NCI-H2227 treated with DMSO at 0.1 percent for 48 hours (cell line): ENCODE results near the gene ADTRP.

Experiments used
- DNase-seq: peaks from one replicate; lab custom pipeline; 2025; lab: John Stamatoyannopoulos, UW

Gene ADTRP, protein sequence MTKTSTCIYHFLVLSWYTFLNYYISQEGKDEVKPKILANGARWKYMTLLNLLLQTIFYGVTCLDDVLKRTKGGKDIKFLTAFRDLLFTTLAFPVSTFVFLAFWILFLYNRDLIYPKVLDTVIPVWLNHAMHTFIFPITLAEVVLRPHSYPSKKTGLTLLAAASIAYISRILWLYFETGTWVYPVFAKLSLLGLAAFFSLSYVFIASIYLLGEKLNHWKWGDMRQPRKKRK

DNA sequence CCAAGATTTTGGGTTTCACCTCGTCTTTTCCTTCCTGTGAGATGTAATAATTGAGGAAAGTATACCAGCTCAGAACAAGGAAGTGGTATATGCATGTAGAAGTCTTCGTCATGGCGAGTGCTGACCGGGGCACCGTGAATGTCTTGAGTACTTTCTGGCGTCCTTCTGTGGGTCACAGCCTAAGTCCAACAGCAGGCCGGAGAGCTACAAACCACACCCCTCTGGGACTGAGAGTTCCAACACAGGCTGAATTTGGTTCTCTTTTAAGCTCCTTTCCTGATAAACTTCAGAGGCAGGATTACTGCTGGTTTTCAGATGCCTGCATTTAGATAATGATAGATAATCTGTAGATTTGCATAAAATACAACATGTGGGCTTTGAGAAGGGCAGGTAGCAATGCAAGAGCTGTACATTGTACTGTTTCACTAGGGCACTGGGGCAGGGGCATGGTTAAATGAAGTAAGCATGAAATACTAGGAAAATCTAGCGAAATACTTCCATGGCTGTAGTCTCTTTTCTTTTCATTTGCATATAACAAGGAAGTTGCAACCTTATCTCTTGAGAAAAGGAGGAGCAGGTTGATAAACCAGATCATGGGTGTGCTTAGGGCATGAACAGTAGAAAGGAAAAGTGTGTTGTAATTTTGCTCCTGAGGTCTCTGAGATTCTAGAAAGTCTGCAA is at the start of gene ADTRP:
Gene ADTRP, minus strand, starts transcription at position 156 of the 681 bp plus-strand sequence. Its CDS starts 44 bp downstream, at position 112.
- no peak for DNase-seq

DNA sequence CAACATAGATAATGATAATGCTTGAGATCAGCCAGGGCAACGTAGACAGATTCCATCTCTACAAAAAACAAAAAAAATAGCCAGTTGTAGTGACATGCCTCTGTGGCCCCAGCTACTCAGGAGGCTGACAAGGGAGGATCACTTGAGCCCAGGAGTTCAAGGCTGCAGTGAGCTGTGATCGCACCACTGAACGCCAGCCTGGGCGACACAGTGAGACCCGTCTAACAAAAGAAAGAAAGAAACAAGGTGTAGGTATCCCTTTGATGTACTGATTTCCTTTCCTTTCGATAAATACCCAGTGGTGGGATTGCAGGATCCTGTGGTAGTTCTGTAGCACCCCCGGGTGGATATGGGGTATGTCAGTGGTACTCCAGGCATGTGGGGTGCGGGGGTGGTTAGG is 48.2 kb upstream of the ADTRP start:
- no peak for DNase-seq

DNA sequence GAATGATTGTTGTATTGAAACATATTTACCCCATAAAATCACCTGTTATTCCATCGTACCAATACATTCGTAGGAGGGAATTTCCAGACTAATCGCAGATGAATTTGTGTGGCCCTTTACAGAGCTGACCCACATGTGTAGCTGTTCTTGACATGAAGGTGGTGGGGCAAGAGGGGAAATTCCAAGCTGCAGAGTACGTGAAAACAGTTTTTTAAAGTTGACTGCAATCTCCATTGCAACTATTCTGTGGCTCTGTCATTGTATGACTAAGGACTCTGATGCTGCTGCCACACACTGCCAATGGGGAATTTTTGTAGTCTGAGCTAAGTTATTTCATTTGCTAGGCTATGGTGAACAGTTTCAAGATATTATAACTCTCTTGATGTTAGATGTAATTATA is 46.4 kb upstream of the ADTRP start:
- DNase-seq = no peak

DNA sequence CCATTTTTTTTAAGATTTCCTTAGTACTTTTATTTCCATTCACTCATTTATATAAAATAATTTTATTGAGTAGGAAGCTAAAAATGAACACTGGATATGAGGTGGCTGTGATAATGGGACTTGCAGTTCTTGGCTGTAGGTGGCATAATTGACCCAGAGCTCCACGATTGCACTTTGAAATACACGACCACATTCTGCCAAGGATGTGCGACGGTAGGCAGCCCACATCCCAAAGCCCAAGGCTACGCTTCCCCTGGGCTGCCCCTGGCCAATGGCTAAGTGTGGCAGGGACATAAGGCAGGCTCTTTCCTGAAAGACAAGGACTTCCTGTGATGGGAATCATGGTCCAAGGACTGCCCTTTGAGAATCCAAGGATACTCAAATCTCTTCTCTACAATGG is 43.7 kb upstream of the ADTRP start:
- no peak for DNase-seq

DNA sequence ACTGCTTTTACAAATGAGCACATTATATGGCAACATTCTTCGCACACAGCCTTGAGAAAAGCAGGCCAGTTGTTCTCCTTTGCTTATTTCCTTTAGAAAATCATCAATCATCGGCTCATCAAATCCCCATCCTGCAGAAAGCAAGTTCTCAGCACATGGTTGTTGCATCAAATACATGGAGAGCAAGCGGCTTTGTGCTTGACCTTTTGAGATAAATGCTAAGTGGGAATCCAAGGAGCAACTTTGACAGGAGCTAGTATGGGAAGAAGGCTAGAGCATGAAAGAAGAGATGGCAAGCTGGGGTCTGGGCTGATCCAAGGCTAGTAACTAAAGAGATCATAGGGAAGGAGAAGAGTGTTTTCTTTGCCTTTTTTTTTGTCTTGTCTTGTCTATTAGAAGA is 43.2 kb upstream of the ADTRP start:
- DNase-seq = no peak

DNA sequence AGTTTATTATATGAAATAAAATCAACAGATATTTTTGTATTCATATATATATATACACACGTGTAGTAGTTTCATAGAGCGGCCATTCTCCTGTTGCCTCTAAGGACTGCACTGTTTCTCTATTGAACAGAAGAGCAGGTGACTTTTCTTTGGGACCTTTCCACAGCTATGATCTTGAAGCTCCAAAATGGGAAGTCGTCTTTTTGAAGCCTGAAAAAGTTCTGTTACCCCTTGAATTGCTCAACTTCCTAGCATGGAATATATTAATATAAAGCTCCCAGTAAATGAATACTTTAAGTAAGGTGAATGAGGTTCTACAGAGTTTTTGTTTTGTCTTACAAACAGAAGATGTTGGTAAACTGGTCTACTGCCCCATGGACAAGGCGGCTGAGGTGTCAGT is 42.2 kb upstream of the ADTRP start:
- no peak for DNase-seq

DNA sequence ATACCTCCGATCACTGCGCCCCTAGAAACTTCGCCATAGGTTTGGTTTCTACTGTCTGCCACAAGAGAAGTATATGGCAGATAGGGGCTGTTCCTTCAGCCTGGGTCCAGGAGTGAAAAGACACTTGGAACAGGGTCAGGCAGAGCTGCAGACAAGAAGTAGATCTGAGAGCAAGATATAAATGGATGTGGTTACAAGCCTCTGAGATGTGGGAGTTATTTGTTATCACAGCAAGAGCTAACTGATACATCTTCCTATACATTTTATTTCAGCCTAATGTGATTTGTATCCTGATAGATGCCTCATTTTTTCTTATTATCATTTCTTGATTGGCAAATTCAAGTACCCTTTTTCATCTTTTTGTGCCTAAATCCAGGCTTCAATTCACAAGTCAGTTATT is 40.9 kb upstream of the ADTRP start:
- no peak for DNase-seq

DNA sequence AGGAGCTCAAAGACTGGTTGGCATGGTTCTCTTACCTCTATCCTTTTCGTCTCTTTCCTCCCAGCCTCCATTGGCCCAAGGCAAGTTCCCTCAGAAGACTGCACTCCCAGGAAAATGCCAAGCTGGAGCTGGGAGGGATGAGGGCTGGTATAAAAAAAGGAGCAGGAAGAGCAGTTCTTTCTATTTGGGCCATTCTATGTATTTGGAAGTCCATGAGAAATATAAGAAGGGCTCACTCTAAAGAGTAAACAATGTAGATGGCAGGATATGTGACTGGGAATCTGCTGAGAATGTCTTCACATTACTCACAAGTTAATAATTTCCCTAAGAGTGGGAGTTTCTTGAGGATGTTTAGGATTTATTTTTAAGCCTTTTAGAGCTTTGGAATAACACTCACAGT is 36.6 kb upstream of the ADTRP start:
- DNase-seq = no peak

DNA sequence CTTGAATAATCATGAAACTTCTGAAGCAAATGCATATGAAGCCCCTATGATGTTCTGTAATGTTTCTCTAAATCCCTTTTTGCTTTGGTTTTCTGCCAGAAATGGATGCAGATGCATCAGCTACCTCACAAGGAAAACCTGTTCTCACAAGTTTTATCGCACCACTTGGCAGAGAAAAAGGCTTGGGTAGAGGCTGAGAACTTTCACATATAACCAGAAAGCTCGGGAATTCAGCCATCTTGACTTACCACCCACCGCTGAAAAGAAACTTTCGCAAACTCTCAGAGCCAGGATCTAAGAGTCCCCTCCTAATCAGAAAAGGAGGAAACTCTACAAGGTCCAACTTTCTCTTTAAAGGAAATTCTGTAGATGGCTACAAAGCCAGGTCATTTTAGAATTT is 36.2 kb upstream of the ADTRP start:
- DNase-seq = no peak

DNA sequence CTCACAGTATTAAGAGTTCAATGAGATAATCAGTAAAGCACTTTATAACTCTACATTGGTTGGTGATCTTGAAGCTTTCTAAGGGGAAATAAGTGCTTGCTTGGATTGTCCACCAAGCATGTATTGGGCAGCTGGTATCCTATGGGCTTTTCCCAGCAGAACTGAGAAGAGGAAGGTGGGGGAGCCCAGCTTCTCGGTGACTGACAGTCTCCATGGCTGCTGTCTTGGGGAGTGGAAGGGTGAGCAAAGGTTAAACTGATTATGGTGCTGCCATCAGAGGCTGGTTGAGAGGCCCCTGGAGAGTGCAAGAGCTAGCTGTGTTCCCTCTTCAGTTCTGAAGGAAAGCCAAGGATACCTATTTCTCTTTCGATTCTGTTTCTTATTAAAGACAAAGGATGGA is 35.5 kb upstream of the ADTRP start:
- no peak for DNase-seq

DNA sequence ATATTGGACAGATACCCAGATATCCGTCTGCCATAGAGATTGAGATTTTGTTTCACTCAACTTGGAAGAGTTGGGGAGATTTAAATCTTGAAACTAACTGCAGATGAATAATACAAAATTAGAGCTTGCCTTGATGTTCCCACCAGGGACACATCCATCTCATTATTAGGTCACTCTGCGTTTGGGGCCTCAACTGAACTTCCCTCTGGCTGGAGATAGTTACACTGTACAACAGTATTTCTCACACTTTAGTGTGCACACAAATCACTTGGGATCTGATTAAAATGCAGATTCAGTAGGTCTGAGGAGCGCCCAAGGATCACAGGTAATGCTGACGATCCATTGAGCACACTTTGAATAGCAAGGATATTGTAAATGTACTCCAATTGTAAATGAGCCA is 35.0 kb upstream of the ADTRP start:
- DNase-seq = no peak

DNA sequence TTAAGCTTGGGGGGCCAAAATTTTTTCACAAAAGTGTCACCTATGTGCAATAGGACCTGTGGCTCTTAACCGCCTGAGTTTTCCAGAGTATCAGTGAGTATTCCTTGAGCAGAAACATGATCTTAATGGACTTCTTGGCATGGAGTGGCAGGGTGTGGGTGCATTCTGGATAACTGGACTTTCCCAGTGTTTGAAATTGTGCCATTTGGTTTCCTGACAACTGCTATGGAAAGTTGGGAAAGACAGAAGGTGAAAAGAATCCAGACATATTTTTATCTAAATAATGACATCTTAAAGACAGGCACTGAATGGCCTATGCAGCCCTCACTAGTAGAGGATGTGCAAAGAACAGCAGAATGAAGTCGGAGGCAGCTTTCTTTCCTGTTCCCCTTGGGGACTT is 34.3 kb upstream of the ADTRP start:
- peak; percentile 52 for DNase-seq

DNA sequence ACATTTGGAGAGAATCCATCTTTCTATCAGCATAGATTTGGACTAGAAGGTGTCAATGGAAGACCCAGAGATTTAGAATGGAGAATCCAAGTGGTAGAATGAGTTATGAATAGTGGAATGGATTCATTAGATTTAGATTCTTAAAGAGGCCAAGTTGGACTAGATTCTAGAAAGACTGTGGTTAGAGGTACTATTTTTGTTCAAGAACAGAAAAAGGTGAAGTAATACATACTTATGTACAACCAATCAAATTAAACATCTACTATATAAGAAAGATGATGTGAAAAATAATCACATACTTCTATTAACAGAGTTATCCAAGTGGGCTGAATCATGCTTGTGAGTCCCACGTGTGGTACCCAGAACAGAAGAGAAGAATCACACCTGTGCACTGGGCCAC is 33.8 kb upstream of the ADTRP start:
- no peak for DNase-seq

DNA sequence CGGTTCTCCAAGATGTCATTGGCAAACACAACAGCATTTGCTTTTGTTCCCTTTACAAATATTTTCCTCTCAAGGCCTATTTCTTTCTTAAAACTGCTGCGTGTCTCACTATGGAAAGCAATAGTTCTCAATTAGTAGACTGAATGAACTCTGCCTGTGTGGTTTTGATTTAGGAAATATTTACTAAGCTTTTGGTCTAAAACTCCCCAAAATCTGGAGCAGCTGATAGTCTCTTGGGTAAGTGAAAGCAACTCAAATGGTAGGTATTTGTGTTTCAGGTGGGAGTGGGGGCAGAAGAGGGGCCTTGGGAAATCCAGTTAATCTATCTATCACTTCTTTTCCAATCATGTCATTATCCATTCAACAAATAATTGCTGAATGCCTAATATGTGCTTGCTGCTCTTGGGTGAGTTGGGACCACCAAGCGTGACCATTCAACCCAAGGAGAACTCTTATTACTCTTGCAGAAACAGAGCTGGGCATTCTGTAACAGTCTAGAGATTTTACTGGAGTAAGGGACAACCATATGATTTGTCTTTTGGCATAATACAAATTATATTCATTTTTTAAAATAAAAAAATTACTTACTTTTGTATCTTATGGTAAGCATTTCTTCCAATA is 33.2 kb upstream of the ADTRP start:
- no peak for DNase-seq

DNA sequence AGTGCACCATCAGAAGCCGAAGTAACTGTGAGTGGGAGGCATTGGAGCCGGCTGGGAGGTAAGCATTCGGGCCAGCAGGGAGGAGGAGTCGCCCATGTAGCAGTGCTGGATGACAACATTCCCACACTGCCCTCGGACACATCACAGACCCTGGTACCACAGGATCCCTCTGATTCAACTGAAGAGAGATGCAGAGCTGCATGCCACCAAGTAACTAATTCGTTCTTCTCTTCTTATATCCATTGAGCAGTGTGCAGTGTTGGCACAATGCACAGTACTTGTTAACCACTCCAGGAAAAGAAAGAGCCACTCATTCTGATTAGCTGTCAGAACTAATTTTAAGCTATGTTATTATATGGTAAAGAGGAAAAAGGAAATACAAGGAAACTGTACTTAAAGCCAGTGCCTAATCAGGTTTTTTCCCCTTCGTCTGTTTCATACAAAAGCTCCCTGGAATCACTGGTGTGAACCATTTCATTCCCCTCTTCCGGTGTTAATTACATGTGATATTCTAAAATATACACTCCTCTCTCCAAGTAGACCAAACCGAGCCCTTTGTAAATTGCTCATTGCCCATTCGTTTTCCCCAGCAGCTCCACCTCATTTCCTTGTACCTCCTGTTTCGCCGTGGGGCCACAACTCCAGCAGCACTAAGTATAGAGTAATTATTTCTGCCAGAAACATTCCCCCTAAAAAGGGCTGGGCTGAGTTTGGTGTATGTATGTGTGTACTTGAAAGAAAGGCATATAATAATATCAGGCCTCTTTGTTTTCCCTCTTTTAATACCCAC is 32.4 kb upstream of the ADTRP start:
- peak; percentile 84 for DNase-seq

DNA sequence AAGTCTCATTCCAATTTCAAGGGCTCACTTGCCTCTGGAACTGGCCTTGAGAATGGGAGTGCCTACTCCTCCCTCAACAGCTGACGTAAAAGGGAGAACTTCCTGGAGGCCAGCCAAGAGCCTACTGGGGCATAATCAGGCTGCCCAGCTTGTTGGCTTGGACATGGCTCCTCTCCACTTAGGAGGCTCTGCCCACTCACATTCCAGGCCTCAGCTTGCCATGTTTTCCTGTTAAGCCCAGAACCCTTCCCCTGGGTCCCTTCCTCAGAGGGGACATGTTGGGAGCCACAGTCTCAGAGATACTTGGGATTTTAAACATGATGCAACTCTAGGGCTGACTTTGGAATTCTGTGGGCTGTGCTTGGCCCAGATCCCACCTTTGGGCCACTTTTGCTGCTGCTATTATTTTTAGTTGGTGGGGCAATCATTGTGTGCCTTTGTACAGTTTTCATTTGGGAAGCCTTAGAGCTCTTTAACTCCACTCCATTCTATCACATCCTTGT is 31.5 kb upstream of the ADTRP start:
- peak; percentile 72 for DNase-seq

DNA sequence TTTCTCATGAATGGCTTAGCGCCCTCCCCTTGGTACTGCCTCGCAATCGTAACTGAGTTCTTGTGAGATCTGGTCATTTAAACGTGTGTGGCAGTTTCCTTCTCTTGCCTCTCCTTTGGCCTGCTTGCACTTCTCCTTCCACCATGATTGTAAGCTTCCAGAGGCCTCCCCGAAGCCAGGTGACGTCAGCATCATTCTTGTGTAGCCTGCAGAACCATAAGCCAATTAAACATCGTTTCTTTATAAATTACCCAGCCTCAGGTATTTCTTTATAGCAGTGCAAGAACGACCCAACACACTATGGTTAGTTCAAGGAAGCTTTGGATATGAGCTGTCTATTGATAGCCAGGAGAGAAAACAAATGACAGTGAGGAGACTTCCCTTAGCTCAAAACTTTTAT is 29.5 kb upstream of the ADTRP start:
- no peak for DNase-seq

DNA sequence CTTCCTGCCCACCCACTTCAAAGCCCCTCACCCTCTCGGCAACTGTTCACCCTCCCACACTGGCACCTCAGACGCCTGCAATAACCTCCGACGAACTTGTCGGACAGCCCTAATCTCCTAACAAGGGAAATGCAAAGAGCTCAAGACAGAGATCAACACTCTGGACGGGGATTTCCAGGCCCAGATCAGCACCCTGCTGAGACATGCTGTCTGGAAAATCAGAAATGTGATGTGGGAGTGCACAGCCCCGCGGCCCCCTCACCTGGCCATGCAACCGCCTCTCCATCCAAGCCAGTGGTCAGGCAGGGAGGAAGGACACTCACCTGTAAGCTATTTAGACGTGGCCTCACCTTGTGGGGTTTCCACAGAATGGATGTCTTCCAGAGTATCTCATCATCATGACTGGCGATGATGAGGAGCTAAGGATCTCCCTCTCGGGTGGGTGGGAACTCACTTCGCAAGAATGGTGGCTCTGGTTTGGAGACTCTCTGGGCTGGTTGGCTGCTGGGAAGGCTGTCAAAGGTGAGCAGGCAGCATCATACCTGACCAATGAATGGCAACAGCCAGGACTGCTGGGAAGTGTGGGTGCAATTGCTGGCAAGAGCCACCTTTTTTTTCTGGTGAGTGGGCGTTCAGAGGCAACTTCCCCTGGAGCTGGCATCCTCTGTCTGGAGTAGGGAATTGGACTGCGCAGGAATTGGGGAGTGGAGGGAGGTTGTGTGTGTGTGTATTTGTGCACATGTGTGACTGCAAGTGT is 28.1 kb upstream of the ADTRP start:
- no peak for DNase-seq

DNA sequence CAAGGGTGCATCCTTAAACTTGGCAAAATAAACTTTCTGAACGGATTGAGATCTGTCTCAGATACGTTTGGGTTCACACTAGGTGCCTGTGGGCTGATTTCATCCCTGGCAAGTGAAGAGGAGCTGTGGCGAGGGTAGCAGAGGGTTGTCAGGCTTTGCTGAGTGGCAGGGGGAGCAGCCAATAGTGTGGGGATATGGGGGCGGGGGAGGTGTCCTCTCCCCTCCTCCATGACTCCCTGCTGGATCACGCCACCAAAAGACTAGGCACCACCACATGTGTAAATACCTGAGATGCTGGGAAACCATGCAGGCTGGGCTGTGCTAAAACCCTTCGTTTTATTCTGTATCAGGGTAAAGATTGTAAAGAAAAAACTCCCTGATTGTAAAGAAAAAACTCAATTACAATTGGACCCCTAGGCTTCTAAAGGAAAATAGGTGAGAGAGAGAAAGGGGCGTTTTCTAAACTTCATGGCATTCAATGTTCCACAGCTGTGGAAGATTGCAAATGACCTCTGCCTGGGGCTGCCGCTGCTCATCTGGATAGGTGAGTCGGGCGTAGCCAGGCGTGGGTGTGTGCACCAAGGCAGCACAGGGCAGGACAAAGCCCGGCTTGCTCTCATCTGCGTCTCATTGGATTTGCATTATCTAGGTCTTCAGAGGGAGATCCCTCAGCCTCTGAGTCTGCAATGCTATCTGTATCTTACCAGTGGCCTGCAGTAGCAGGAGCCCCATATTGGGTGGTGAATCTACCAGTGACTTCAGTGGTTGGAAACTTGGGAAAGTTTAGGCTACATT is 26.9 kb upstream of the ADTRP start:
- DNase-seq = no peak

DNA sequence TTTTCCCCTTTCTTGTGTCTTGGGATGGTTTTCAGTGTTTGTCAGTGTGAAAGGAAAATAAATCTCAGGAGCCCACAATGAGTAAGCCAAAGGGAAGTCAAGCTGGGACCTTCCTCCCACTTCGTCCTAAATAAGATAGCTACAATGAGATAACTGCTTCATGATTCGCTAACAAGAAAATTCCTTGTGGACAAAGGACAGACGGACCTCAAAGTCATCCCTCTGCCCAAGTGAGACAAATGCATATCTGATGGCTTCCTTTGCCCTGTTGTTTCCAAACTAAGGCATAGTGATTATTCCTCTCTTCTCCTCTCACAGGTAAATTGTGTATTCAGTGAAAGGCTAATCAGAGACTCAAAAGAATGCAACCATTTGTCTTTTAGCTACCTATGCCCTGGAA is 26.1 kb upstream of the ADTRP start:
- DNase-seq = no peak

DNA sequence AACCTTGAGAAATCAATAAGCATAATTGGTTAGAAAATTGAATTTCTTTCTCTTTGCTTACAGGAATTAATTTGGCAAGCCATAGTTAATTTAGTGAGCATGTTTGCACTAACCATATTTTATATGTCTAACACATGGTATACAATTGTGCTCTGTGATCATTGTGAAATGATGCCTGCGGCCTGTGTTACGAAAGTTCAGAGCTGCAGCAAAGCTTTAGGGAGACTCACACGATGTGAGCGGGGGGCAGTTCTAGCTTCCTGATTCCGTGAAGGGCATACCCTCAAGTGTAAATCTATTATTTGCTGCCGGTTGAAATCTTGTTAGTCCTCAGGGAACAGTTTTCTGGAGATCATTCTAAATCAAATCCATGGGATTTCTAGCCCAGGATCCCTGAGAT is 25.5 kb upstream of the ADTRP start:
- no peak for DNase-seq
